GM21737 (cell line): ENCODE measurements around the gene RPS18.

ENCODE experiments used
- ATAC-seq: cut with Tn5 transposase; IDR thresholded peaks from one replicate; pipeline ENCODE4 v1.9.1; 2021; ENCODE audit warnings: mild to moderate bottlenecking, moderate library complexity; ENCODE audit not compliant: unreplicated experiment

Gene RPS18

DNA sequence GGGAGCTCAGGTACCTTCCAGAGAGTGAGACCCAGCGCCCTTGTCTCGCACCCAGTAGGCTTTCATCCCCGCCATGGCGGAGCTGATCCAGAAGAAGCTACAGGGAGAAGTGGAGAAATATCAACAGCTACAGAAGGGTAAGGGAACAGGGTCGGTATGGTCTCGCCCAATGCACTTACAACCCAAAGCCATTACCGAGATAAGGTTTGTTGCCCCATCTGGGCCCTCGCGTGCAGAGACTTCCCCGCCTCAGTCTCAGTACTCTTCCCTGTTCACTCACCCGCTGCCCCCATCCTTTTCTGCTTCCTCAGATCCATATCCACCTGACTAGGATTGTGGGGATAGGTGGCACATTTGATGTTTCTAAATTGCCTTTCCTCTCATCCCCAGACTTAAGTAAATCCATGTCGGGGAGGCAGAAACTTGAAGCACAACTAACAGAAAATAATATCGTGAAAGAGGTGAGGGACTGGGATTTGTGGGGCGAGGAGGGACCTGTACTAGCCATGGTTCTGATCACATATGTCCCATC lies 18.0 kb downstream of the RPS18 start:
- ATAC-seq: no peak

DNA sequence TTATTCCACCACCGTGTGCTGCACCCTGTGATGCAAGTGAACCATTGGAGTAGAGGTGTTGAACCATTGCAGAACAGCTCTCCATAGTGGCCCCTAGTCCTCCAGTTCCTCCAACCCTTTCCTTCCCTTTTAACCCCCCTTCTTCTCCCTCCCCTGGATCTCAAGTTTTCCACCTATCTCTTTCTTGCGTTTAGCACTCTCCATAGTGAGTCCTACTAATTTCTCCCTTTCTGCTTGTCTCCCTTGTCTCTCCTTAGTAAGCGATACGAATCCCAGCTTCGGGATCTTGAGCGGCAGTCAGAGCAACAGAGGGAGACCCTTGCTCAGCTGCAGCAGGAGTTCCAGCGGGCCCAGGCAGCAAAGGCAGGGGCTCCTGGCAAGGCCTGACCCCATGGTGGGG lies 18.6 kb downstream of the RPS18 start:
- ATAC-seq: no peak

DNA sequence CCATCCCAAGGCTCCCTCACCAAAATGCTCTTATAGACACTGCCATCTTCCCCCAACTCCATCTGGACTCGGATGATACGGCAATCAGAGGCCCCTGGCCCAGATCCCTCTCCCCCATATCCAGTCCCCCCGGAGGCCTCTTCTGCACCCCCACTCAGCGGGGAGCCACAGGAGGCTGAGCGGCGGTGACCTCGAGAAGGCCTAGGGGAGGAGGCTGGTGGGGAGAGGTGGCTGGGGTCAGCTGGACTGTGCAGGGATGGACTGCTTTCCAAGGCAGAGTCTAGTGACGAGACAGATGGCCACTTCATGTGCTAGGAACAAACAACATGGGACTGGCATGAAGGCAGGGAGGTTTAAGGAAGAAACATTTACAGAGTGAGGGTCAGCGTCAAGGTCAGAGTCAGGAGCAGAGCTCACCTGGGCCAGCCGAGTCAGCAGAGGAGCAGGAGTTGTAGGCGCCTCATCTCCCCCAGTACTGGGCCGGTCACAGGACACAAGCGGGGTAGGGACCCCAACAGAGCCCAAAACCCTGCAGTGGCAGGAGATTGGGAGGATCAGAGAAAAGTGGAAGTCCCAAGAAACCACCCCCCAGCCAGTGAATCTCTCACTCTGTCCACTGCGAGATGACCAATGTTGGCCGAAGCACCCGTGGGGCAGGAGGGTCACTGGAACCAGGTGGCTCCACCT lies 21.3 kb downstream of the RPS18 start:
- ATAC-seq: no peak

DNA sequence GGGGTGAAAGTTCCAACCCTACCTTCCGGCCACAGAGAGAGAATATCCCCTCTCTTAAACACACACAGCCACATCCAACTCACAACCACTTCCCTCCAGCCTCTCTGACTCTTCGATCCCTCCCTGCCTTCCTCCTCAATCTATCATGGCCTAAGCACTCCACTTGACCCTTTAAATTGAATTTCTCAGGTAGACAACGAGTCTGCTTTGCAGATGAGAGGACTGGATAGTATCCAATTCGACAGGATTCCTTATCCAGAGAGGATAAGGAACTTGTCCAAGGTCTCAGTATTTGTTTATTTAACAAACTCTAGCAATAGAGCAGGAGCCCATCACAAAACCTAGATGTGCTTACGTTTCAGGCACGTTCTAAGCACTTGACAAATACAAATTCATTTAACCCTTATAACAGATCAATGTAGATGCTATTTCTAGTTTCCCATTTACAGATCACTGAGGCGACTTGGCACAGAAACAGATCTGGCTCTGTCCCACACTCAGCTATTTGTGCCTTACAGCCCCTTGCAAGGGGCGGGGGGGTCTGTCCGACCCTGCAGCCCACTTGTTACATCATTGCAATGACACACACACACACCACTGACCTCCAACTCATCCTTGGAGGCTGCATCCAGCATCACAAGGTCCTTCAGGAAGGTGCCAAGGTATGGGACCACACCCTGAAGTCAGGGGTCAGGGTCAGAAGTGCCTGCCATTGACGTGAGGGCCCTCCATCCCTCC lies 22.4 kb downstream of the RPS18 start:
- ATAC-seq: no peak

DNA sequence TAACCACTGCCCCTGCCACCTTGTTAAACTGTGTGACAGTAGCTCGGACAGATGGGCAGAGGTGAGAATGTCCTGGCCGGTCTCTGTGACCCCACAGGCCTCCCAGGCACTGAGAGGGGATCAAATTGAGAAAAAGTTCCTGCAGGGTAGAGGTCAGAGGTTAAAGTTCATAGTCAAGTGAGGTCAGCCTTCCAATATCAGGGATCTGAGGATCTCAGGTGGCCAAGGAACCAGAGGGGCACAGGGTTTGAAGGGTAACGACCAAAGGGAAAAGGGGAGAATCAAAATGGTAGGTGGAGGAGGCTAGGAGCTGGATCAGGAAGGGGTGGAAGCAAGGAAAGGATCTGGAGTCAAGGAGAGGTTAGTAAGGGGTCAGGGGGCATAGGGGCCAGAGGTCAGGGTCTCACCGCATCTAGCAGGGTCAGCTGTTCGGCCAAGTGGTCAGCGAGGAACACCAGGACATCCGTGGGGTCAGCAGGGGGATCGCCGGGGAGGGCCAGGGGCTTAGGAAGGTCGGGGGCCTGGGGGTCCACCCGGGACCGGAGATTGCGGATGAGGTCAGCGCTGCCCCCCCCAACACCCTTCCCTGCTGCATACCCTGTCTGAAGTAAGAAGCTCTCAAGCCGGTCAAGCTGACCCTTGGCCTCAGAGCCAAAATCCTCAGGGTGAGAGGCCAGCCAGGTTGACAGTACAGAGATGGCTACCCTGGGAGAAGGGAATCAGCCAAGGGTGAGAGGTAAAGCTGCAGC lies 23.9 kb downstream of the RPS18 start:
- no peak for ATAC-seq

DNA sequence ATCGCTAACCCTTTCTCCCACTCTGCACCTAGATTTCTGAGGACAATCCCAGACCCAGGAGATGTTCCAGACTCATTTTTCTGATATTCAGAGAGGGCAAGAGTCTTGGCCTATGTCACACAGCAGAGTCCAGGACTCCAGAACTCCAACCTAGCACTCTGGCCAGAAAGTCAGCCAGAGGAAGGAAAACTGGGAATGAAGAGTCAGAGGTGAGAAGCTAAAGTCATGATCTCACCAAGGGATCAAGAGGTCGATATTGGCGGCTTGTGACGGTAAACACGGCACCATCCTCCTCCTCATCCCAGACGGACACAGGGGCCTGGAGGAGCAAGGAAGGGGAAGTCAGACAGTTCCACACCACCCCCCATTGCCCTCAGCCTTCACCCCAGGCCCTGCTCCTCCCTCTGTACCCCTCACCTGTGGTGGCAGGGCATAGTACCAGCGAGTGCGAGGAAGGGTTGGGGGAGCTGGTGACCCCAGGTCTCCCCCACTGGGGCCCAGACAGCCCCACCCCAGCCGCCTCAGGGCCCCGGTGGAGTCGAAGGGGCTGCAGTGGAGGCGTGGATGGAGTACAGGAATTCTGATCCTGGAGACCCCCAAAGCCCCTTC lies 25.0 kb downstream of the RPS18 start:
- no peak for ATAC-seq

DNA sequence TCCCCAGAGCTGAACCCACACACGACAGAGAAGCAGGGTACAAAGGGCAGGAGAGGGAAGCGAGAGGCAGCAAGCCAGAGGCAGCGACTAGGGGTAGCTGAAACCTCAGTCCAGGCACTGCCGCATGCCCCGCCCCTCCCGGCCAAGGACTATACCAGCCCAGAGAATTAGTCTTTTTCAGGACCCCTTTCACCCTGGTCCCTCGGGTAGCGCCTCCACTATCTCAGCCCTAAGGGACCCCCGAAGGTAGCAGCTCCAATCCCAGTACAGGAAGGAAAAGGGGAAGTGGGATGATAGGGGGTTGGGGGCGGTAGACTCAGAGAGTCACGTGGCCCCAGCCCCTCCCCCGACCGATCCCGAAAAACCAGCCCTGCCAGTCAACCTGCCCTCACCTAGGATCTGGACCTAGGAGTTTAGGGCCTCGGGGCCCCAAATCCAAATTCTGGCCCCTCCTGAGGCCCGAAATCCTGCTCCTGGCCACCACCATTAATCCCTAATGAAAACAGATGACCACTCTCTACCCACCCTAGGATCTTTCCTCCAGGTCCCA lies 25.6 kb downstream of the RPS18 start:
- no peak for ATAC-seq

DNA sequence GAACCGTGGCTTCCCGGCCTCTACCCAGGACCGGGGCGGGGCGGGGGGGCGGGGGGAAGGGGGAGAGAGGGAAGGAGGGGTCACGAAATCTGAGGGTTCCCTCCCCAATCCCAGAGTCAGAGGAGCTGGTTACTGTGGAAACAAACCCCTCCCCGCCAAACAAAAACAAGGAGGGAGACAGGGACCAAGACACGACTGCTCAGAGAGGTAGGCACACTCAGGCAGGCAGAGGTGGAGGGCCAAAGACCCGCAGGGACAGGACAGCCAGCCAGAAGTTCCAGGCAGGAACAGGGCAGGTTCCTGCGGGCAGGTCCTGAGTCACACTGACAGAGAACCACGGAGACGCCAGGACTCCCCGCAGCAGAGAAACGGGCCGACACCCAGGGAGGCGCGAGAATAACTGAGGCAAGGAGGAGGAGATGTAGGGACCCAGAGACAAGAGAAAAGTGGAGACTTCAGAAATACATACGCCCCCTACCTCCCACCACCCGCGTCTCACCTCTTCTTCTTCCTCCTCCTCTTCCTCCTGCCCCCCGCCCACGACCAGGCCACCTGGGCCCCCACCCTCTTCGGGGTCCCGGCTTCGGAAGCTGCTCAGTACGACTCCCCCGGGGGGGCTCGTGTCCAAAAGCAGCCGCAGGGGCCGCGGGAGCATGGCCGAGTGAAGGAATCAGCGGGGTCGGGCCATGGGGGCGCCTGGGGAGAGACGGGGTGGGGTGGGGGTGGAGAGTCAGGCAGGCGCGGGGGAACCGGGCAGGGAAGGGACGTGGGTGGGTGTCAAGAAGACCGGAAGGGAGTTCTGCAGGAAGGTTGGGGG lies 26.3 kb downstream of the RPS18 start:
- no peak for ATAC-seq

DNA sequence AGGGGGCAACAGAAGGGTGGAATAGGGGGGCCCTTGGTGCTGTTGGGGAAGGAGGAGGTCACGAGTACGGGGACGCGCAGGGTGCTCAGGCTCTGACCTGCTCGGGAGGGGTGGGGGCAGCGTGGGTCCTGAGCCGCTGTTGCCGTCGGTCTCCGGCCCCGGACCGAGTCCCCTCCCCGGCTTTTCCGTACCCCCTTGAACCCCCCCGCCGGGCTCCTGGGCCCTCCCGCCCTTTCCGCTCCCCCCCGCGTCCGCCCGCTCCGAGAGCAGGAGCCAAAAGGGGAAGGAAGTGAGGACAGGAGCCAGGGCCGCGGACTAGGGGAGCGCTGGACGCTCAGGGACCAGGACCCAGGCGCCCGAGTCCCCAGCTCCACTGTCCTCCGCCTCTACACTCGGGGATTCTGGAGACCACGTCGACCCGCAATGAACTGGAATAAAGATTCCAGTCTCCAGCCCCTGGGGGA lies 26.9 kb downstream of the RPS18 start, which contains the start of gene RGL2:
RGL2 (minus strand) TSS at position 170 of the 464 bp plus-strand sequence. CDS start 332 bp downstream, outside the sequence.
- ATAC-seq: peak; percentile 22

DNA sequence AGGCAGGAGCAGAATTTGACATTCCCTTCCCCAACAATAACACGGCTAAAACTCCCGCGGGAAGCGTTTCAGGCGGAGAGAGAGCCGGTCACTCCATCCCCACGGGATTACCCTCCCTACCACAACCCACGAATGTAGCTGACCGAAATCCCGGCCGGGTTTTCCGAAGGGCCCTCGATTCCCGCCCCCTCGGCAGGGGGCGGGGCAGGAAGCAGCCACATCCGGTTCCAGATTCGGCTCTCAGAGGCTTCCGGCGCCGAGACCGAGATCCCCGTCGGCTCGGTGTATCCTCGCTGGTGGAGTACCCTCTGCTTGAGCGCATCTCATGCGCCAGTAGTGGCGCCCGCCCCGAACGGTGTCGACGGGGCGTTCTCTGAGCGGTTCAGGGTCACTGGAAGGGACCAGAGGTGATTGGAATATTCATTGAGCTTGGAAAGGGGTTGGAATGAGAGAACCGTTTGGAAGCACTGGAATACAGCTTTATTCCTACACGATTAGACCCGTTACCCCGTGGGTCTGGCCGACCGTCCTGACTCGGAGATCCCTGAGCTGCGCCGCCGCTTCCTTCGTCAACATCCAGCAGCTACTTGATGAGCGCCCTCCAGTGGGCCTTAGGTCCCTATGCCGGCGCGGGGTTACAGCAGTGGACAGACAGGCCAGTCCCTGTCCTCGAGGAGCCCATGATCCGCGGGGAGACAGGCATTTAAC lies 27.5 kb downstream of the RPS18 start:
- ATAC-seq: peak; percentile 60

DNA sequence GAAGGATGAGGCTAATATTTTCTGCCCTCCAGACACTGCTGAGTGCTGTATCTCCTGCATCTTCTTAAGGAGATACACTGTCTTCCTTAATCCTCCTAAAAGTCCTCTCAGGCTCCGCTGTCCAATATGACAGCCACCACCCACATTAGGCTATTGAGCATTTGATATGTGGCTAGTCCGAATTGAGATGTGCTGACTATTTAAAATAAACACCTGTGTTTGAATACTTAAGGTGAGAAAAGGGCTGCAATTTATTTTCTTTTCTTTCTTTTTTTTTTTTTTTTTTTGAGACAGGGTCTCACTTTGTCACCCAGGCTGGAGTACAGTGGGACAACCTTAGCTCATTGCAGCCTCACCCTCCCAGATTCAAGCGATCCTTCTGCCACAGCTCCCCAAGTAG lies 30.0 kb downstream of the RPS18 start:
- no peak for ATAC-seq

DNA sequence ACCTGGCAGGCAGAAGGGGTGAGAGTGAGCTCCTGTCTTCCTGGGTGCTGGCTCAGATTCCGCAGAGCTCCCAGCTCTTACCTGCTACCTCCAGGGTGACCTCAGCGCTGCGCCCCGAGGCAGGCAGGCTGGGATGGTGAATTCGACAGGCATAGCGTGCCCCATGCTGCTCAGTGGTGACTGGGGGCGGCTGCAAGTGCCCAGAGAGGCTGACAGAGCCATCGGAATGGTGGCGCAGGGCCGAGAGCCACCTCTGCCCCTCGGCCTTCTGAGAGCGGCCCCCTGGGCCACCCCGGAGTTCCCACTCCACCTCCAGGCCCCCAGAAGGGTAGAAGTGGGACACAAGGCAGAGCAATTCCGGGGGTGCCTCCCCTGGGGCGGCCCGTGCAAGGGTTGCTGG lies 32.3 kb downstream of the RPS18 start:
- no peak for ATAC-seq

DNA sequence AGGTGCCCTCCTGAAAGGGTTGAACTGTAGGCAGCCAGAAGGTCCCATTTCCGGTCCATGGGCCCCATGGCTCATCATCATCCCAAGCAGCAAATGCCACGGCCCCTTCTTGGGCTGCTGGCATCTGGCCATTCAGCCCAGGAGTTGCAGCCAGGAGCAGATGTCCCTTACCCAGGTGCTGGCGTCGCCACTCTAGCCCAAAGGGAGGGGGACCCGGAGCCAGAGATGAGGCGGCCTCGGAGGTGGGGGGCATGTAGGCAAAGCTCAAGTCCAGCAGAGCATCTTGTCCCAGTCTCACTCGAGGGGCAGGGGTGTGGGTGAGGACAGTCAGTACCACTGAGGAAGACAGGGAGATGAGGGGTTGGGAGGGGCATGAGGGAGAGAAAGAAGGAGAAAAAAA lies 33.2 kb downstream of the RPS18 start:
- no peak for ATAC-seq

DNA sequence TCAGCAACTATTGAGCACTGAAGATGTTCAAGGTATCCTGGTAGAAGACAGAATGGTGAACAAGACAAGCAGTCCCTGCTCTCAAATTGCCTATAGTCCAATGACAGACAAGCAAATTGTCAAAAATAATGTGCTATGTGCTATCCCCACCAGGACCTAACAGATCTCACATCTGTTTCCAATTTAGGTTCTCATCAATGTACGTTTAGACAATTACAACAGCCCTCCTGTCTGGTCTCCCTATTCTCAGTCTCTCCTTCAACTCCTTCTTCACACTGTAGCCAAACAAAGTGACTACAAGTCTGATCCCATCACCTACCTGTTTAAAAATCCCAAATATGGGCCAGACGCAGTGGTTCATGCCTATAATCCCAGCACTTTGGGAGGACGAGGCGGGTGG lies 34.5 kb downstream of the RPS18 start:
- ATAC-seq: no peak

DNA sequence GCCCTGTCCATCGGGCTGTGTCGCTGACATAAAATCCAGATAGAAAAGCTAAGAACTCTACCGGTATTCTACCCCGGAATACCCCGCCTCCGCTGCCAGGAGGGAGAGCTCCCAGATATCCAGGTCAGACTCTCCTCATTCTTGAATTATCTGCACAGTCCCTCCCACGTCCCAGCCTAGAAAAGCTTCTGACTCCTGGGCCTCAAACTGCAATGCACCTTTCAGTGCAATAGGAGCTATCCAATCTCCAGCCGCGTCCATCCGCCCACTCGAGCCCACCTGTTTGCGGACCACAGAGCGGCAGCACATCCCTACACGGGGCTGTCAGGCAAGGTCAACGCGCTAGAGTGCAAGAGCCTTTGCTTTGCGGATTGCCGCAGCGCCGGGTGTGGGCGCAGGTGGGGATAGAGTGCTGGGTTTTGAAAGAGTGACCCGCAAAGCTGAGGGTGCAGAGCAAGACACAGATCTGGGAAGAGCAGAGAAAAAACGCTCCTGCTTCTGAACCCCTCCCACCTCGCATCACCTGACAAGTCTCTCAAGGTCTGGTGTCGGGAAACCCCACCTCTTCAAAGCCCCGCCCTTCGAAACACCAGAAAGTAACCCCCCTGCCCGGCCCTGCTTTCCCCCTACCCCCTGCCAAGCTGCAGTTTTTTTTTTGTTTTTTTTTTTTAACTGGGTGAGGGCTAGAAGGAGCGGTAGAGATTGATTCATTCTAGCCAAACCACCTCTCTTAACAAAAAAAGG lies 40.7 kb downstream of the RPS18 start:
- no peak for ATAC-seq

DNA sequence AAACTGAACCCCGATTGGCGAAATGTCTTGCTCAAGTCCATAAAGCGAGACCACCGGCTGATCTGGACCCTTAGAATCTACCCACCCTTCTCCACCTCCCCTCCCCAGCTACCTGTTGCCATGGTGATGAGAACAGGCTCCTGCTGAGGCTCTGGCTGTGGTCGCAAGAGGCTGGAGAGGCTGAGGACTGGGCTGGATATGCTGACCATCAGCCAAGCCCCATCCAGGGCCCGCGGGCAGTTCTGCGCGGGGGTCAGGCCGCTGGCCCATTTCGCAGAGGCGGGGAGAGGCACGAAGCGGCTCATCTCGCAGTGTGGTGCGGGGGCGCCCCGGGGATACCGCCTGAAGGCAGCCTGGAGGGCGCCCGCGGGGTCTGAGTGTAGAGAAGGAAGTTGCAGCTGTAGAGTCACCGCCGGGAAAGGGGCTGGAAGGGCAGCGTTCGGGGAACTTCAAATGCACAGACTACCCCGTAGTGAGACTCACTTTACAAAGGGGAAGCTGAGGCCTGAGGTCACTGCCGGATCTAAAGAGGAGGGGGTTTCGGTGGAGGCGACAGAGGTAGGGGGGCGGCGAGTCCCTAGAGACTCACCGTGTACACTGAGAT lies 41.3 kb downstream of the RPS18 start:
- ATAC-seq: peak; percentile 3

DNA sequence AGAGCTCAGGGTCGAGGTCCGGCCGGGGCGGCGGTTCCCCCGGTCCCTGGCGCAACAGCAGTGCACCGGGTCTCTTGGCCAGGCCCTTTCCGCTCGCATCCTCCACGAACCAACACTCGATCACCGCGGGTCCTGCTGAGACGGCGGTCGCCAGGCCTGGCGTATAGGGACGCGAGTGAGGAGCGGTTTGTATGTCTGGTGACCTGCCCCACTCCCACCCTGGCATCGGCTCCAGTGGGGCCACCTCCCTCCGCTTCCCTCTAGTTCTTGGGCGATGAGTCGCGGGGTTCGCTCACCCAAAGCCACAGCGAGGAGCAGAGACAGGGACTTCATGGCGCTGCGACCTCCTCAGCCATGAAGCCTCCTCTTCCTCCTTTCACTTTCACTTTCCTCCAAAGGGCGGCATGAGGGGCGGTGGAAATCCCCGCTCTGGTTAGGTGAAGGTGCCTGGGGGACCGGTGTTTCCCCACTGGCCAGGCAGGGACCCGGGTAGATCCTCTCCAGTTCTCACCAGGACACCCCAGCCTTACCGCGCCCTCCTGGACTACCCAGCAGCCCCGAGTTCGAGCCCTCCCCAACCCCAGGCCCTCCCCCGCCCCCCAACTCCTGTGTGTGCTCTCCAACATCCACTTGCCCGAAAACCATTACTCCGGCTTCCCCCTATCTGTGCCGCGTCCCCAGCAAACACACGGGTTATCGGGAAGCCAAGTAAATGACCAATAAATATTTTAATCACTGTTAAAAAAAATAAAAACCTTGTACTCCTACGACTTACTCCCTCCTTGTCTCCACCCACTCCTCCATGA lies 42.0 kb downstream of the RPS18 start, which contains the start of gene TAPBP:
TAPBP (minus strand) TSS at position 370 of the 806 bp plus-strand sequence; CDS start at position 333, 37 bp downstream.
- ATAC-seq: peak; percentile 34
